NT2/D1 (cell line): Measurements from ENCODE around the gene ARHGAP11A.

Source experiments
- SUZ12 ChIP-seq: IDR thresholded peaks from 2 replicates; pipeline ENCODE4 v1.6.1; 2011; ENCODE audit not compliant: insufficient read length, insufficient read depth; ENCODE audit errors: extremely low read depth
- YY1 ChIP-seq: IDR thresholded peaks from 2 replicates; pipeline ENCODE4 v1.6.1; 2011; ENCODE audit not compliant: insufficient read length, insufficient read depth
- ZNF274 ChIP-seq: IDR thresholded peaks from 2 replicates; pipeline ENCODE4 v1.6.1; 2011; ENCODE audit warnings: mild to moderate bottlenecking, low read depth, low read length

GRCh38 chr15:32643907-32644445, 28.7 kb downstream of the ARHGAP11A start:
- no peak for TF ChIP-seq SUZ12
- TF ChIP-seq ZNF274 = no peak
- no peak for TF ChIP-seq YY1
